ENCODE measurements around the gene DSCAM. TPM values are rescaled to one million over a fixed set of nuclear protein-coding genes. Genes with fewer than 3 reads are reported as not detected.

The DSCAM gene
- total RNA-seq, 1 donor from 2014 or later = 4.4 TPM

GRCh38 chr21:40496116-40496515 is 350.8 kb downstream of the DSCAM start:
- peaks cover 10% of the 10 kb centered on the region for H3K9me3 Mint-ChIP-seq (ENCODE audit: unreplicated experiment)
- H3K27me3 Mint-ChIP-seq (ENCODE audit: unreplicated experiment) = no peaks in the 10 kb centered on the region
- peaks cover 32% of the 10 kb centered on the region for H3K36me3 Mint-ChIP-seq (ENCODE audit: unreplicated experiment)
- no peak for TF ChIP-seq CTCF (IDR thresholded peaks at IDR 0.05; ENCODE audit: partially characterized antibody, unreplicated experiment)
- no peak overlapping the region for H3K4me3 Mint-ChIP-seq (ENCODE audit: unreplicated experiment)
- H3K4me1 Mint-ChIP-seq (ENCODE audit: low read depth, unreplicated experiment) = no peaks in the 10 kb centered on the region
- no peak overlapping the region for H3K27ac Mint-ChIP-seq (ENCODE audit: unreplicated experiment)
- no peak for DNase-seq

GRCh38 chr21:40490408-40490807 is 356.6 kb downstream of the DSCAM start:
- Mint-ChIP-seq H3K4me3 (ENCODE audit: unreplicated experiment) (no peak overlapping the region), H3K9me3 (ENCODE audit: unreplicated experiment) (peaks cover 12% of the 10 kb centered on the region), H3K4me1 (ENCODE audit: low read depth, unreplicated experiment) (no peaks in the 10 kb centered on the region), H3K36me3 (ENCODE audit: unreplicated experiment) (peaks cover 37% of the 10 kb centered on the region), H3K27me3 (ENCODE audit: unreplicated experiment) (no peaks in the 10 kb centered on the region), H3K27ac (ENCODE audit: unreplicated experiment) (no peak overlapping the region)
- TF ChIP-seq CTCF (IDR thresholded peaks at IDR 0.05; ENCODE audit: partially characterized antibody, unreplicated experiment) = no peak
- DNase-seq = no peak

GRCh38 chr21:40489001-40489400 is 358.0 kb downstream of the DSCAM start:
- Mint-ChIP-seq H3K27ac (ENCODE audit: unreplicated experiment) (no peak overlapping the region), H3K4me3 (ENCODE audit: unreplicated experiment) (no peak overlapping the region), H3K4me1 (ENCODE audit: low read depth, unreplicated experiment) (no peaks in the 10 kb centered on the region), H3K36me3 (ENCODE audit: unreplicated experiment) (peaks cover 27% of the 10 kb centered on the region), H3K27me3 (ENCODE audit: unreplicated experiment) (no peaks in the 10 kb centered on the region), H3K9me3 (ENCODE audit: unreplicated experiment) (peaks cover 12% of the 10 kb centered on the region)
- TF ChIP-seq CTCF (IDR thresholded peaks at IDR 0.05; ENCODE audit: partially characterized antibody, unreplicated experiment) = no peak
- DNase-seq = no peak

GRCh38 chr21:40481764-40482163 is 365.2 kb downstream of the DSCAM start:
- Mint-ChIP-seq H3K27me3 (ENCODE audit: unreplicated experiment) (no peaks in the 10 kb centered on the region), H3K4me1 (ENCODE audit: low read depth, unreplicated experiment) (peaks cover 2% of the 10 kb centered on the region), H3K27ac (ENCODE audit: unreplicated experiment) (no peak overlapping the region), H3K9me3 (ENCODE audit: unreplicated experiment) (no peaks in the 10 kb centered on the region), H3K4me3 (ENCODE audit: unreplicated experiment) (no peak overlapping the region), H3K36me3 (ENCODE audit: unreplicated experiment) (peaks cover 6% of the 10 kb centered on the region)
- no peak for DNase-seq
- TF ChIP-seq CTCF (IDR thresholded peaks at IDR 0.05; ENCODE audit: partially characterized antibody, unreplicated experiment) = no peak

GRCh38 chr21:40474513-40474912 is 372.4 kb downstream of the DSCAM start:
- H3K27ac Mint-ChIP-seq (ENCODE audit: unreplicated experiment) = no peak overlapping the region
- no peak for DNase-seq
- no peak overlapping the region for H3K4me3 Mint-ChIP-seq (ENCODE audit: unreplicated experiment)
- H3K9me3 Mint-ChIP-seq (ENCODE audit: unreplicated experiment) = no peaks in the 10 kb centered on the region
- no peaks in the 10 kb centered on the region for H3K27me3 Mint-ChIP-seq (ENCODE audit: unreplicated experiment)
- H3K4me1 Mint-ChIP-seq (ENCODE audit: low read depth, unreplicated experiment) = no peaks in the 10 kb centered on the region
- H3K36me3 Mint-ChIP-seq (ENCODE audit: unreplicated experiment) = peaks cover 6% of the 10 kb centered on the region
- TF ChIP-seq CTCF (IDR thresholded peaks at IDR 0.05; ENCODE audit: partially characterized antibody, unreplicated experiment) = no peak
